GM23338 (cell line): ENCODE data around the gene SYNPO2. TPM values are rescaled to one million over a fixed set of nuclear protein-coding genes. Genes with fewer than 3 reads are reported as not detected.

Experiments used
- ATAC-seq: fragments of 200-7000 bp; cut with Tn5 transposase; 3 replicates; pipeline ENCODE4 v1.9.1; 2020
- DNase-seq: peaks from one replicate; pipeline ENCODE4 v3.0.0-alpha.2; 2015; ENCODE audit warnings: low spot score
- H2AFZ ChIP-seq: fragments of 200-600 bp; sonication (generic); 2 replicates; pipeline ENCODE4 v1.8.0; 2016; ENCODE audit warnings: antibody characterized with exemption, mild to moderate bottlenecking, moderate library complexity
- H3F3A ChIP-seq: fragments of 200-600 bp; sonication (generic); replicated peaks from 2 replicates; pipeline ENCODE4 v1.8.0; 2017; ENCODE audit warnings: antibody characterized with exemption, mixed run types, low read depth
- H3K27ac ChIP-seq: fragments of 200-600 bp; sonication (generic); 2 replicates; pipeline ENCODE4 v1.6.1; 2016; ENCODE audit warnings: low read depth
- H3K27me3 ChIP-seq: fragments of 200-600 bp; sonication (generic); 2 replicates; pipeline ENCODE4 v1.8.0; 2016; ENCODE audit warnings: mild to moderate bottlenecking, mixed run types, moderate library complexity; ENCODE audit not compliant: insufficient read depth
- H3K36me3 ChIP-seq: fragments of 200-600 bp; sonication (generic); 2 replicates; pipeline ENCODE4 v1.8.0; 2016; ENCODE audit warnings: mild to moderate bottlenecking; ENCODE audit not compliant: insufficient read depth
- H3K4me1 ChIP-seq: fragments of 200-600 bp; sonication (generic); 2 replicates; pipeline ENCODE4 v1.8.0; 2016; ENCODE audit warnings: mild to moderate bottlenecking, moderate library complexity; ENCODE audit not compliant: insufficient read depth
- H3K4me2 ChIP-seq: fragments of 200-600 bp; sonication (generic); 2 replicates; pipeline ENCODE4 v1.7.1; 2017; ENCODE audit warnings: mixed run types
- H3K4me3 ChIP-seq: fragments of 200-600 bp; sonication (generic); 2 replicates; pipeline ENCODE4 v1.6.1; 2016; ENCODE audit warnings: mixed run types
- H3K79me2 ChIP-seq: fragments of 200-600 bp; sonication (generic); replicated peaks from 2 replicates; pipeline ENCODE4 v1.8.0; 2017; ENCODE audit warnings: mild to moderate bottlenecking; ENCODE audit not compliant: insufficient read depth
- H3K9me2 ChIP-seq: fragments of 200-600 bp; sonication (generic); 2 replicates; pipeline ENCODE4 v1.8.0; 2017; ENCODE audit not compliant: insufficient read depth
- H4K20me1 ChIP-seq: fragments of 200-600 bp; sonication (generic); replicated peaks from 2 replicates; pipeline ENCODE4 v1.8.0; 2017; ENCODE audit warnings: mild to moderate bottlenecking; ENCODE audit not compliant: insufficient read depth
- H3K27ac Mint-ChIP-seq: 2 replicates; pipeline ENCODE4 v1.8.0; 2020; ENCODE audit warnings: inconsistent platforms, mild to moderate bottlenecking, moderate library complexity, mixed read lengths
- H3K27me3 Mint-ChIP-seq: 3 replicates; pipeline ENCODE4 v1.8.0; 2022; ENCODE audit warnings: low read depth, mild to moderate bottlenecking, moderate library complexity, mixed read lengths, inconsistent platforms; ENCODE audit not compliant: insufficient read depth, poor library complexity
- H3K36me3 Mint-ChIP-seq: 3 replicates; pipeline ENCODE4 v1.8.0; 2021; ENCODE audit warnings: low read depth, mild to moderate bottlenecking, inconsistent platforms, moderate library complexity, mixed read lengths
- H3K4me1 Mint-ChIP-seq: 3 replicates; pipeline ENCODE4 v1.8.0; 2020; ENCODE audit warnings: mild to moderate bottlenecking, inconsistent platforms, mixed read lengths
- H3K4me3 Mint-ChIP-seq: 3 replicates; pipeline ENCODE4 v1.8.0; 2021; ENCODE audit warnings: moderate library complexity, mild to moderate bottlenecking, inconsistent platforms, mixed read lengths
- H3K9me3 Mint-ChIP-seq: 3 replicates; pipeline ENCODE4 v1.8.0; 2020; ENCODE audit warnings: moderate library complexity, mild to moderate bottlenecking, inconsistent platforms, mixed read lengths
- CREB1 ChIP-seq: fragments of 250-450 bp; sonication (Bioruptor Pico); IDR thresholded peaks from 2 replicates; pipeline ENCODE4 v1.5.0; 2020; ENCODE audit warnings: low read depth, mild to moderate bottlenecking, moderate library complexity
- CTCF ChIP-seq, 2 experiments: fragments of 200-600 bp in 1 of 2; sonication (generic) in 1 of 2; conservative IDR thresholded peaks; 2 replicates each; pipeline versions ENCODE4 v1.5.1 to v1.6.1; 2016 to 2017; ENCODE audit warnings: antibody characterized with exemption in 2 of 2, low read depth in 2 of 2, mild to moderate bottlenecking in 2 of 2, moderate library complexity in 1 of 2
- EZH2 ChIP-seq: fragments of 200-600 bp; sonication (generic); IDR thresholded peaks from one replicate; pipeline ENCODE4 v1.8.0; 2017; ENCODE audit warnings: antibody characterized with exemption, mild to moderate bottlenecking, low read depth; ENCODE audit not compliant: unreplicated experiment
- EZH2phosphoT487 ChIP-seq: fragments of 200-600 bp; sonication (generic); IDR thresholded peaks from one replicate; pipeline ENCODE4 v1.8.1; 2018; ENCODE audit warnings: antibody characterized with exemption; ENCODE audit not compliant: unreplicated experiment
- NANOG ChIP-seq: IDR thresholded peaks from 2 replicates; pipeline ENCODE4 v1.6.1; 2016; ENCODE audit warnings: antibody characterized with exemption, borderline replicate concordance
- ZNF114 ChIP-seq: fragments of 250-450 bp; sonication (Bioruptor Pico); IDR thresholded peaks from 2 replicates; pipeline ENCODE4 v1.5.0; 2020; ENCODE audit warnings: mild to moderate bottlenecking, moderate library complexity
- ZNF331 ChIP-seq: fragments of 250-450 bp; sonication (Bioruptor Pico); IDR thresholded peaks from 2 replicates; pipeline ENCODE4 v1.5.0; 2020; ENCODE audit warnings: low read depth, mild to moderate bottlenecking, moderate library complexity
- ZNF462 ChIP-seq: fragments of 250-450 bp; sonication (Bioruptor Pico); IDR thresholded peaks from 2 replicates; pipeline ENCODE4 v1.5.0; 2020; ENCODE audit warnings: mild to moderate bottlenecking, moderate library complexity
- polyA plus RNA-seq: library from polyadenylated mRNA; unstranded; fragments of >200 nt; fragmentation: Nextera tagmentation; extraction: Ambion mirVana; gene quantifications from 2 replicates; pipeline ENCODE4 v1.2.1, GENCODE V29; 2016
- total RNA-seq: library from RNA; depleted of rRNA; stranded (reverse); fragments of >200 nt; shearing (Covaris generic); gene quantifications from 2 replicates; pipeline ENCODE4 v1.2.3, GENCODE V29; 2014
- TF ChIP-seq, protein P1 (sequence below): IDR thresholded peaks from 2 replicates; pipeline ENCODE4 v1.6.1; 2016; ENCODE audit warnings: antibody characterized with exemption

Gene SYNPO2
- total and polyA plus RNA-seq, 2 experiments from 2014 or later, result 2.1 to 3.4 TPM

- no peak for TF ChIP-seq CREB1 (CRISPR knock-in tag)
- TF ChIP-seq, protein P1, sequence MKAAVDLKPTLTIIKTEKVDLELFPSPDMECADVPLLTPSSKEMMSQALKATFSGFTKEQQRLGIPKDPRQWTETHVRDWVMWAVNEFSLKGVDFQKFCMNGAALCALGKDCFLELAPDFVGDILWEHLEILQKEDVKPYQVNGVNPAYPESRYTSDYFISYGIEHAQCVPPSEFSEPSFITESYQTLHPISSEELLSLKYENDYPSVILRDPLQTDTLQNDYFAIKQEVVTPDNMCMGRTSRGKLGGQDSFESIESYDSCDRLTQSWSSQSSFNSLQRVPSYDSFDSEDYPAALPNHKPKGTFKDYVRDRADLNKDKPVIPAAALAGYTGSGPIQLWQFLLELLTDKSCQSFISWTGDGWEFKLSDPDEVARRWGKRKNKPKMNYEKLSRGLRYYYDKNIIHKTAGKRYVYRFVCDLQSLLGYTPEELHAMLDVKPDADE, result no peak
- no peak for TF ChIP-seq NANOG
- no peak for TF ChIP-seq EZH2
- TF ChIP-seq CTCF (conservative IDR thresholded peaks at IDR 0.05; ENCODE audit: low read depth in 2 of 2), result no peak
Observed at GRCh38 chr4:119037709-119038108, 149.1 kb downstream of the SYNPO2 start (continued).

DNA sequence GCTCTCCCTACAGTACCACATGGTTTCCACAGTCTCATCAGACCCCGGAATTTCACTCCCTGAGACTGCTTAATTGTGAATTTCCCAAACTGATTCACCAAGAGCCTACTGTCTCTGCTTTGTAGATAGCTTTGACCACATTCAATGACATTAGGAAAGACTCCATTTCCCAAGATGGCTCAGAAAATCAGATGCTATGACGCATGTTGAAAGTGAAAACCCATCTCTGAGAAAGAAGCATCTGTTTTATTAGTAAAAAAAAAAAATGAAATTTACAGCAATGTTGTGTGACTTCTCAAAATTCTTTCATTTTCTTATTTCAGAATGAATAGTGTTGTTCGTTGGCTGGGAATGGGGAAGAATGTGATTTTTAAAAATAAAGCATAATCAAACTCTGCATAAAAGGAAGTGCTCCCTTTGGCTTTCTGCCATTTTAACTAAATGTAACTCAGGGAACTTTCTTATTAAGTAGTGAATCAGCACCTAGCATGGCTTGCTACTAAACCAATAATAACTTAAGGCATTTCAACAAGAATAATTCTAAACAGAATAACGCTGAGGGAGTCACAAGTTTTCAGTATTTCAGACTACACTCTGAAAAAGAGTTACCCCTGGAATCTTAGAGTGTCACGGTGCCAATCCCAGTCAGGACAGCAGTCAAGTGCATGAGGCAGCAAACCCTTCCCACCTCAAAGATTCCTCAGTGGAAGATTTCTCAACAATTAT, 149.6 kb downstream of the SYNPO2 start:
- no peak overlapping the region for H2AFZ ChIP-seq
- Mint-ChIP-seq H3K4me1 (peaks cover 55% of the 10 kb centered on the region), H3K27ac (no peak overlapping the region), H3K27me3 (peaks cover 4% of the 10 kb centered on the region), H3K4me3 (no peak overlapping the region), H3K9me3 (no peaks in the 10 kb centered on the region), H3K36me3 (no peaks in the 10 kb centered on the region)
- H3K4me1 ChIP-seq, result peaks cover 64% of the 10 kb centered on the region
- H3K27me3 ChIP-seq, result no peaks in the 10 kb centered on the region
- ATAC-seq (no peak), DNase-seq (no peak)
- H3K4me2 ChIP-seq, result no peak overlapping the region
- no peak overlapping the region for H3K4me3 ChIP-seq
- no peaks in the 10 kb centered on the region for H3F3A ChIP-seq
- no peaks in the 10 kb centered on the region for H4K20me1 ChIP-seq
- TF ChIP-seq ZNF462 (no peak), ZNF331 (CRISPR knock-in tag) (no peak), ZNF114 (CRISPR knock-in tag) (no peak), EZH2phosphoT487 (no peak)
- H3K36me3 ChIP-seq, result no peaks in the 10 kb centered on the region
- no peaks in the 10 kb centered on the region for H3K9me2 ChIP-seq
- H3K27ac ChIP-seq, result no peak overlapping the region
- no peaks in the 10 kb centered on the region for H3K79me2 ChIP-seq
